IPS-15b (cell line): ENCODE measurements around the gene LHX6.

Experiments used
- H3K27me3 ChIP-seq: one replicate; pipeline ENCODE4 v1.6.1; 2013; ENCODE audit warnings: low read length; ENCODE audit not compliant: control insufficient read depth, insufficient read depth
- H3K36me3 ChIP-seq: one replicate; pipeline ENCODE4 v1.6.1; 2013; ENCODE audit warnings: low read length; ENCODE audit not compliant: control insufficient read depth, insufficient read depth
- H3K4me1 ChIP-seq: one replicate; pipeline ENCODE4 v1.6.1; 2013; ENCODE audit warnings: mild to moderate bottlenecking, low read length; ENCODE audit not compliant: control insufficient read depth, insufficient read depth
- H3K4me3 ChIP-seq: one replicate; pipeline ENCODE4 v1.5.1; 2013; ENCODE audit warnings: low read depth, low read length
- H3K9ac ChIP-seq: one replicate; pipeline ENCODE4 v1.6.1; 2013; ENCODE audit warnings: low read depth, mild to moderate bottlenecking, low read length
- H3K9me3 ChIP-seq: one replicate; pipeline ENCODE4 v1.6.1; 2013; ENCODE audit warnings: mild to moderate bottlenecking, low read length; ENCODE audit not compliant: control insufficient read depth, insufficient read depth

Gene LHX6

GRCh38 chr9:122228568-122229484 lies at the start of gene LHX6:
TSS of gene LHX6 (minus strand) at chr9:122228957. CDS start at chr9:122228740, 217 bp downstream.
- peak within 1 kb of the TSS; percentile 41 for H3K4me3 ChIP-seq
- peaks cover 89% of the 10 kb centered on the region for H3K27me3 ChIP-seq
- H3K36me3 ChIP-seq, result no peaks in the 10 kb centered on the region
- H3K4me1 ChIP-seq, result peaks cover 6% of the 10 kb centered on the region
- H3K9ac ChIP-seq, result no peak within 1 kb of the TSS
- H3K9me3 ChIP-seq, result no peaks in the 10 kb centered on the region

GRCh38 chr9:122277285-122277897 lies 48.6 kb upstream of the LHX6 start:
- peaks cover 8% of the 10 kb centered on the region for H3K36me3 ChIP-seq

GRCh38 chr9:122276096-122276495 lies 47.3 kb upstream of the LHX6 start:
- H3K9ac ChIP-seq, result no peak overlapping the region
- H3K4me1 ChIP-seq, result no peaks in the 10 kb centered on the region
- H3K27me3 ChIP-seq, result no peaks in the 10 kb centered on the region
- H3K9me3 ChIP-seq, result no peaks in the 10 kb centered on the region
- H3K4me3 ChIP-seq, result no peak overlapping the region
- peaks cover 17% of the 10 kb centered on the region for H3K36me3 ChIP-seq

More at GRCh38 chr9:122277285-122277897, 48.6 kb upstream of the LHX6 start:
- Histone ChIP-seq H3K9me3 (no peaks in the 10 kb centered on the region), H3K4me3 (no peak overlapping the region), H3K27me3 (no peaks in the 10 kb centered on the region), H3K9ac (no peak overlapping the region), H3K4me1 (no peaks in the 10 kb centered on the region)

- Histone ChIP-seq H3K9ac (no peak overlapping the region), H3K4me1 (no peaks in the 10 kb centered on the region), H3K4me3 (no peak overlapping the region), H3K36me3 (peaks cover 18% of the 10 kb centered on the region), H3K9me3 (no peaks in the 10 kb centered on the region), H3K27me3 (no peaks in the 10 kb centered on the region)
Measured at GRCh38 chr9:122274055-122274454, 45.3 kb upstream of the LHX6 start.

- no peaks in the 10 kb centered on the region for H3K27me3 ChIP-seq
- H3K36me3 ChIP-seq, result peaks cover 11% of the 10 kb centered on the region
- H3K4me3 ChIP-seq, result no peak overlapping the region
- H3K9me3 ChIP-seq, result no peaks in the 10 kb centered on the region
- peaks cover 7% of the 10 kb centered on the region for H3K4me1 ChIP-seq
- no peak overlapping the region for H3K9ac ChIP-seq
Measured at GRCh38 chr9:122268041-122268814, 39.5 kb upstream of the LHX6 start.

GRCh38 chr9:122265149-122265915 lies 36.6 kb upstream of the LHX6 start:
- Histone ChIP-seq H3K4me3 (peak overlapping the region; percentile 93), H3K27me3 (no peaks in the 10 kb centered on the region), H3K9me3 (no peaks in the 10 kb centered on the region), H3K9ac (peak overlapping the region; percentile 26), H3K4me1 (peaks cover 7% of the 10 kb centered on the region), H3K36me3 (no peaks in the 10 kb centered on the region)

DNA sequence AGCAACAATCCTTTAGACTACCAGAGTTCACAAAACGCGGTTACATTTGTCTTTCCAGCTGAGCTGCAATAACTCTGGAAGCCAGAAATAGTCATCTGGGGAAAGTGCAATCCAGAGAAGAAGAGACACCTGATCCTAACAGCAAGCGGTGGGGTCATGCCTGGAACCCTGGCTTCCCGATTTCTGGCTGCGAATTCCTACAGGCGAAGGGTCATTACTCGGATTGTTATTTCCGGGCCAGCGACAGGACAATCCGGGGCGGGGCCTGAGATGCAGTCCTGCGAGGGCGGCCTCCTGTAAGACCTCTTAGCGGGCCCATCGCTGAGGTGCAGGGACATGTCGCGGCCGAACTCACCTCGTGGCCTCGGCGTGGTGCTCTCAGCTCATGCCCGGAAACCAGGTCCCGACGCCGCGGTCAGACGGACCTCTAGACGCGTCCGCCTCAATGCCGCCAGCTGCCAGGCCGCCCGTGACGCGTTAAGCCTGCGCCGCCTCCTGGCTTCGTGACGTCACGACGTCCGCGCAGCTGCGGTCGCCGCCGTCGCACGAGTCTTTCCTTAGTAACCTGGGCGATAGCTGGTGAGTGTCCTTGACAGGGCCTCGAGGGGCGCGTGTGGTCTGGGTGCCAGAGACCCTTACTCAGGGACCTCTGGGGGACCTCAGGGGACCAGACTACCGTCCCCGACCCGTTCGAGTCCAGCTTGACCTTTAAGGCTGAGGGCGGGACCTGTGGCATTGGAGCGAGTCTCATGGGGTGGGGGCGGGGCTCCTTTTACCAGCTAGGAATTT lies 35.8 kb upstream of the LHX6 start, which contains the start of the genes MRRF and RBM18:
TSS of gene MRRF (plus strand) at position 523 of the 789 bp plus-strand sequence. CDS start 6,010 bp downstream, outside the sequence.
TSS of gene RBM18 (minus strand) at position 481 of the 789 bp plus-strand sequence. CDS start 3,348 bp downstream, outside the sequence.
- no peaks in the 10 kb centered on the region for H3K9me3 ChIP-seq
- H3K27me3 ChIP-seq, result no peaks in the 10 kb centered on the region
- H3K9ac ChIP-seq, result peak within 1 kb of the TSS; percentile 71
- H3K4me3 ChIP-seq, result peak within 1 kb of the TSS; percentile 93
- H3K4me1 ChIP-seq, result peaks cover 7% of the 10 kb centered on the region
- H3K36me3 ChIP-seq, result no peaks in the 10 kb centered on the region

GRCh38 chr9:122263699-122264349 lies 35.1 kb upstream of the LHX6 start:
- H3K4me1 ChIP-seq, result peaks cover 7% of the 10 kb centered on the region
- no peaks in the 10 kb centered on the region for H3K27me3 ChIP-seq
- peak overlapping the region; percentile 71 for H3K9ac ChIP-seq
- no peaks in the 10 kb centered on the region for H3K36me3 ChIP-seq
- H3K9me3 ChIP-seq, result no peaks in the 10 kb centered on the region
- peak overlapping the region; percentile 93 for H3K4me3 ChIP-seq

GRCh38 chr9:122262073-122262472 lies 33.3 kb upstream of the LHX6 start:
- Histone ChIP-seq H3K27me3 (no peaks in the 10 kb centered on the region), H3K9me3 (no peaks in the 10 kb centered on the region), H3K4me1 (peaks cover 7% of the 10 kb centered on the region), H3K4me3 (no peak overlapping the region), H3K9ac (no peak overlapping the region), H3K36me3 (no peaks in the 10 kb centered on the region)

- Histone ChIP-seq H3K4me1 (peaks cover 7% of the 10 kb centered on the region), H3K36me3 (no peaks in the 10 kb centered on the region), H3K27me3 (no peaks in the 10 kb centered on the region), H3K9ac (no peak overlapping the region), H3K4me3 (no peak overlapping the region), H3K9me3 (no peaks in the 10 kb centered on the region)
Measured at GRCh38 chr9:122261469-122261881, 32.7 kb upstream of the LHX6 start.
